GM21576 (cell line): ENCODE data around the gene LIMK1.

ENCODE experiments used
- ATAC-seq: cut with Tn5 transposase; IDR thresholded peaks from one replicate; pipeline ENCODE4 v1.9.1; 2021; ENCODE audit warnings: mild to moderate bottlenecking, moderate library complexity; ENCODE audit not compliant: unreplicated experiment

Gene LIMK1

GRCh38 chr7:74053589-74054186 lies 29.9 kb upstream of the LIMK1 start:
- no peak for ATAC-seq

DNA sequence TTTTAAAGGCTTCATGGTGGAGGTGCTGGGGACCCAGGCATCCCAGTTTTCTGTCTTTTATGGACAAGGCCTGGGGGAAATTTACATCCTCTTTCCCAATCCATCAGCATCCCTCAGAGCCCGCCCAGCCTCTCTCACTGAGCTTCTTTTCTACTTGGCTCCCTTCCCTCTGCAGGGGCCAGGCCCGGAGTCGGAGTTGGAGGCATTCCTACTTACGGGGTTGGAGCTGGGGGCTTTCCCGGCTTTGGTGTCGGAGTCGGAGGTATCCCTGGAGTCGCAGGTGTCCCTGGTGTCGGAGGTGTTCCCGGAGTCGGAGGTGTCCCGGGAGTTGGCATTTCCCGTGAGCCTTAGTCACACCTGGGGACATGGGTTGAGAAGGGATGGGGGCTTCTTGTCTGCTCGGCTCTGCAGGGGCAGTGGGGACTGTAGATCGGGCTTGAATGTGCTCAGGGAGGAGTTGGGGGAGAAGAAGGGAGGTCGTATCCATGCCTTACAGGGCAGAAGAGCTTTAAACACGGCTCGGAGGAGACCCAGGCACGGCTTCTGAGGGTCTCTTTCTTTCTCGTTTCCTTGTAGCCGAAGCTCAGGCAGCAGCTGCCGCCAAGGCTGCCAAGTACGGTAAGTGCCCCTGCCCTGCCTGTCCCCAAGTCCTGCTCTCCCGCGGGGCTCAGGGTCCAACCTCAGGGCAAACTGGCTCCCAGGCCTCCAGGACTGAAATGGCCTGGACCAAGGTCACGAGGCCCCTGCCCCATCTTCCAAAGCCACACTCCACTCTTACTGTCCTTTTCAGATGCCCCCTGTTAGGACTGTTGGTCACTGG lies 27.3 kb upstream of the LIMK1 start:
- ATAC-seq: no peak

- ATAC-seq: no peak
Measured at GRCh38 chr7:74057216-74057925, 26.2 kb upstream of the LIMK1 start.

GRCh38 chr7:74057987-74058386 lies 25.6 kb upstream of the LIMK1 start:
- no peak for ATAC-seq

DNA sequence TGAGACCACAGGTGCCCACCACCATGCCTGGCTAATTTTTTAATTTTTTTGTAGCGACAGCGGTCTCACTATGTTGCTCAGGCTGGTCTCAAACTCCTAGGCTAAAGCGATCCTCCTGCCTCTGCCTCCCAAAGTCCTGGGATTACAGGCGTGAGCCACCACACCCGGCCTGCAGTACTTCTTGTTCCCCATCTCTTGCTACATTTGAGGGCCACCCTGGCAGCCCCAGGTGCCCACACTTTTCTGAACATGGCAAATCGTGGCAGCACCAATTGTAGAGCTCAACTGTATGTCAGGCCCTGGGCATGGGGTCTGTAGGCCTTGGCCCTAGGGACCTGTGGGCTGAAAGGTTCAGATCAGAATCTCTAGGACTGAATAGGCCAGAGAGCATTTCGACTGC lies 25.1 kb upstream of the LIMK1 start:
- no peak for ATAC-seq

- no peak for ATAC-seq
Measured at GRCh38 chr7:74059037-74059436, 24.6 kb upstream of the LIMK1 start.

GRCh38 chr7:74059681-74060588 lies 23.7 kb upstream of the LIMK1 start:
- no peak for ATAC-seq

DNA sequence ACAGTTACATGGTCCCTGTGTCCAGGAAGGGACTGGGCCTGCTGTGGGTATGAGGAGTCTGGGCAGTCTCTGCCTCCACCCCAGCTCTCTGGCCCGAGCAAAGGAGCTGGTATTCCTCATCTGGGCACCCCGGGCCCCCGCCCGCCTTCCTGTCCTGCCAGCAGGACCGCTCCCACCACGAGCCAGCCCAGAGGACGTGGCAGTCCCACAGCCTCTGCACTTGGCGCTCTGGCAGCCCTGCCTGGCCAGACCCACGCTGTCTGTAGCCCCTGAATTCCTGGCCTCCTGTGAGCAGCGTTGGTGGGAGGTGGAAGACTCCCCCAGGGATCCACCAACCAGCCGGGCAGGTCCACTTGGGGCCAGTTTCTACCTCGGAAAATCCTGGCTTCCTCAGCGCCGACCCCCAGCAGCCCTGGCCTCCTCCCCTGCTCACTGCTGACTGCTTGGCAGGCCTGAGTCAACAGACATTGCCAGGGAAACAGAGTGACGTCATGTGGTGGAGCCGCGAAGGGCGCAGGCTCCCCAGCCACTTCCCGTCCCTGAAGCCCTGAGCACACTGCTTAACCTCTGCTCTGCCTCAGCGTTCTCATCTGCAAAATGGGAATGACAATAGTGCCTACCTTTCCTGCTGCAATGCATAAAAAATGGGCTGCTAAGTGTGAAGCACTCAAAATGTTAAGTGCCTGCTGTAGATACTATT lies 21.6 kb upstream of the LIMK1 start:
- ATAC-seq: no peak

DNA sequence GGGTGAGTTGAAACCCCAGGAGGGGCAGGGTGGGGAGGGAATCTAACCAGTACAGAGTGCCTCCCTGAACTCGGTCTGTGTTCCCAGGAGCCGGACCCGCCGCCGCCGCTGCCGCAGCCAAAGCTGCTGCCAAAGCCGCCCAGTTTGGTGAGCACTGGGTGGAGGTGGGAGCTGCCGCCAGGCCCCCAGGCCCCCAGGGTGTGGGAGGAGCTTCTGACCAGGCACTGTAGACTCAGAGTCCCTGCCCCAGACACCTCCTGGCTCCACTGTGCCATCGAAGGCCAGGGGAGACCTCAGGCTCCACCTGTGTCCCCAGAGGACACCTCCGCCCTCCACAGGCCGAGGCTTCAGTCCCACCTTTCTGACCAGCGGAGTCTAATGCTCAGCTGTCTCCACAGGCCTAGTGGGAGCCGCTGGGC lies 20.4 kb upstream of the LIMK1 start:
- no peak for ATAC-seq

GRCh38 chr7:74063646-74064045 lies 20.0 kb upstream of the LIMK1 start:
- ATAC-seq: no peak

DNA sequence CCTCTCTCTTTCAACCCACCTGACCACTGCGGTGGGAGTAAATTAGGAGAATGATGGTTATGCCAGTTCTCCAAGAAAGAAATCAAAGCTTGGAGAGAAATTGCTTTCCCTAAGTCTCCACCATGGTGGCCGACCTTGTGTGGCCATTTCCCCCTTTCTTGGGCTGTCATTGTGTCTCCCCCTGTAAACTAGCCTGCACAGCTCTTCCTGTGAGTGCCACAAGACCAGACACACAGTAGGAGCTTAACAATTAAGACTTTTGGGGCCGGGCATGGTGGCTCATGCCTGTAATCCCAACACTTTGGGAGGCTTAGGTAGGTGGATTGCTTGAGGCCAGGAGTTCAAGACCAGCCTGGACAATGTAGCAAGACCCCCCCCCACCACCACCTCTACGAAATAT lies 18.9 kb upstream of the LIMK1 start:
- ATAC-seq: no peak

DNA sequence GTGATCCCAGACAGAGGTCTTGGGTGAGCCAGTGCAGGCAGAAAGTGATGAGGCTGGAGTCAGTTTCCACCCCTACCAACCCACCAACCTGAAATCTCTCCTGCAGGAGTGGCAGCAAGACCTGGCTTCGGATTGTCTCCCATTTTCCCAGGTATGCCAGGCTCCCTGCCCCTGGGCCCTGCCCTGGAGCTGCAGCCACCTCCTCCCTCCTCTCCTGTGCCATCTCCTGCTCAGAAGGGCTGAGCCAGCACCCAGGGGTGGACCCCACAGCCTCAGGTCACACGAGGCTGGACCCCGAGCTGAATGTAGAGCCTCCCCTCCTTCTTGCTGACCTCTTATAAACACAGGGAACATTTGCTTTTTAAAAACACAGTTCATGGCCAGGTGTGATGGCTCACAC lies 17.0 kb upstream of the LIMK1 start:
- ATAC-seq: no peak

GRCh38 chr7:74068378-74069085 lies 15.1 kb upstream of the LIMK1 start:
- ATAC-seq: no peak

DNA sequence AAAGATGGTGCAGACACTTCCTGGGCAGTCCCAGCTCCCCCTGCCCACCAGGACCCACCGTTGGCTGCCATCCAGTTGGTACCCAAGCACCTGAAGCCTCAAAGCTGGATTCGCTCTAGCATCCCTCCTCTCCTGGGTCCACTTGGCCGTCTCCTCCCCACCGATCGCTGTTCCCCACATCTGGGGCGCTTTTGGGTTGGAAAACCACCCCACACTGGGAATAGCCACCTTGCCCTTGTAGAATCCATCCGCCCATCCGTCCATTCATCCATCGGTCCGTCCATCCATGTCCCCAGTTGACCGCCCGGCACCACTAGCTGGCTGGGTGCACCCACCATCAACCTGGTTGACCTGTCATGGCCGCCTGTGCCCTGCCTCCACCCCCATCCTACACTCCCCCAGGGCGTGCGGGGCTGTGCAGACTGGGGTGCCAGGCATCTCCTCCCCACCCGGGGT lies 14.5 kb upstream of the LIMK1 start:
- no peak for ATAC-seq

GRCh38 chr7:74069790-74070618 lies 13.6 kb upstream of the LIMK1 start:
- no peak for ATAC-seq

GRCh38 chr7:74070619-74070921 lies 13.0 kb upstream of the LIMK1 start:
- no peak for ATAC-seq

GRCh38 chr7:74071121-74071520 lies 12.5 kb upstream of the LIMK1 start:
- no peak for ATAC-seq

GRCh38 chr7:74074770-74075169 lies 8.8 kb upstream of the LIMK1 start:
- ATAC-seq: no peak

- no peak for ATAC-seq
Measured at GRCh38 chr7:74078461-74078860, 5.1 kb upstream of the LIMK1 start.
